ENCODE results near the gene PALM. TPM values are rescaled to one million over a fixed set of nuclear protein-coding genes. Genes with fewer than 3 reads are reported as not detected.
A peak's percentile ranks its signal among the peaks of the same experiment; 100 is the strongest.
"Not testable (repeated sequence)": the region's sequence is repeated elsewhere in the genome, so short reads cannot be mapped to it uniquely, and the experiment has no call there.

PALM gene
- total RNA-seq, 1 donor from 2014 or later, result 130 TPM

- DNase-seq (ENCODE audit: low spot score) (no peak), ATAC-seq (no peak)
- intact Hi-C loops (cut with DNase I), result no loop called here
Observed at GRCh38 chr19:677601-678436, 30.9 kb upstream of the PALM start.

- ATAC-seq, result no peak
- no peak for DNase-seq (ENCODE audit: low spot score)
- intact Hi-C loops (cut with DNase I), result no loop called here
Observed at GRCh38 chr19:678791-679388, 29.8 kb upstream of the PALM start.

- DNase-seq (ENCODE audit: low spot score), result peak; percentile 88
- peak; percentile 35 for ATAC-seq
- intact Hi-C loops (cut with DNase I), result no loop called here
Observed at GRCh38 chr19:679418-680286, 29.1 kb upstream of the PALM start.

- DNase-seq (ENCODE audit: low spot score) (peak; percentile 100), ATAC-seq (peak; percentile 79)
- intact Hi-C loops (cut with DNase I), result no loop called here
Observed at GRCh38 chr19:680287-681028, 28.3 kb upstream of the PALM start.

GRCh38 chr19:681029-682019, 27.4 kb upstream of the PALM start:
- ATAC-seq (peak; percentile 0), DNase-seq (ENCODE audit: low spot score) (peak; percentile 97)
- intact Hi-C loops (cut with DNase I), result no loop called here

GRCh38 chr19:682678-683320, 25.9 kb upstream of the PALM start:
- intact Hi-C loops (cut with DNase I), result no loop called here
- DNase-seq (ENCODE audit: low spot score), result no peak
- ATAC-seq, result no peak

- intact Hi-C loops (cut with DNase I), result no loop called here
- ATAC-seq (no peak), DNase-seq (ENCODE audit: low spot score) (no peak)
Observed at GRCh38 chr19:685454-685931, 23.2 kb upstream of the PALM start.

- intact Hi-C loops (cut with DNase I), result no loop called here
- DNase-seq (ENCODE audit: low spot score) (no peak), ATAC-seq (no peak)
Observed at GRCh38 chr19:686589-687297, 22.0 kb upstream of the PALM start.

- DNase-seq (ENCODE audit: low spot score), result no peak
- no peak for ATAC-seq
- intact Hi-C loops (cut with DNase I), result no loop called here
Observed at GRCh38 chr19:687569-688166, 21.1 kb upstream of the PALM start.

- intact Hi-C loops (cut with DNase I), result no loop called here
- no peak for ATAC-seq
Observed at GRCh38 chr19:688214-688613, 20.5 kb upstream of the PALM start.

GRCh38 chr19:688992-689391, 19.7 kb upstream of the PALM start:
- intact Hi-C loops (cut with DNase I), result no loop called here
- DNase-seq (ENCODE audit: low spot score) (no peak), ATAC-seq (no peak)

More at GRCh38 chr19:688214-688613, 20.5 kb upstream of the PALM start:
- no peak for DNase-seq (ENCODE audit: low spot score)

GRCh38 chr19:690203-690602, 18.5 kb upstream of the PALM start:
- intact Hi-C loops (cut with DNase I), result no loop called here
- DNase-seq (ENCODE audit: low spot score) (no peak), ATAC-seq (no peak)

- no peak for ATAC-seq
- intact Hi-C loops (cut with DNase I), result no loop called here
Observed at GRCh38 chr19:694481-695351, 14.0 kb upstream of the PALM start.

GRCh38 chr19:695352-695949, 13.3 kb upstream of the PALM start, which contains the start of gene PRSS57:
Gene PRSS57, minus strand, starts transcription at chr19:695452. Its CDS starts 22 bp downstream, at chr19:695430.
- DNase-seq (ENCODE audit: low spot score) (no peak), ATAC-seq (no peak)
- intact Hi-C loops (cut with DNase I), result no loop called here

More at GRCh38 chr19:694481-695351, 14.0 kb upstream of the PALM start:
- DNase-seq (ENCODE audit: low spot score), result no peak

GRCh38 chr19:698529-698928, 10.2 kb upstream of the PALM start:
- DNase-seq (ENCODE audit: low spot score); ATAC-seq; intact Hi-C loops (cut with DNase I): not testable (repeated sequence)

Data from sciatic nerve (tissue), 2 donors.